PFSK-1 (cell line): ENCODE data around the gene SHQ1.

Experiments used
- FOXP2 ChIP-seq: optimal IDR thresholded peaks from 2 replicates; pipeline ENCODE3; 2011; ENCODE audit warnings: borderline replicate concordance, control low read depth, inconsistent platforms; ENCODE audit not compliant: insufficient read depth; ENCODE audit errors: extremely low read length, extremely low read depth
- POLR2AphosphoS5 ChIP-seq: IDR thresholded peaks from 2 replicates; pipeline ENCODE4 v1.6.1; 2012; ENCODE audit warnings: low read depth, mild to moderate bottlenecking, control low read depth, low read length, moderate library complexity
- SIN3A ChIP-seq: IDR thresholded peaks from 2 replicates; pipeline ENCODE4 v1.6.1; 2012; ENCODE audit warnings: mild to moderate bottlenecking, low read length, moderate library complexity, borderline replicate concordance; ENCODE audit not compliant: insufficient read depth
- TAF1 ChIP-seq: IDR thresholded peaks from 2 replicates; pipeline ENCODE4 v1.6.1; 2012; ENCODE audit warnings: low read length, control low read depth, borderline replicate concordance; ENCODE audit not compliant: insufficient read depth
- TF ChIP-seq, protein P1 (sequence below), 2 experiments: IDR thresholded peaks; 2 replicates each; pipeline versions ENCODE4 v1.6.1 to v1.8.0; 2011 to 2012; ENCODE audit warnings: low read depth in 2 of 2, low read length in 2 of 2, control low read depth in 1 of 2, inconsistent platforms in 1 of 2, mild to moderate bottlenecking in 1 of 2, moderate library complexity in 1 of 2; ENCODE audit not compliant: insufficient read depth in 1 of 2

Gene SHQ1

DNA sequence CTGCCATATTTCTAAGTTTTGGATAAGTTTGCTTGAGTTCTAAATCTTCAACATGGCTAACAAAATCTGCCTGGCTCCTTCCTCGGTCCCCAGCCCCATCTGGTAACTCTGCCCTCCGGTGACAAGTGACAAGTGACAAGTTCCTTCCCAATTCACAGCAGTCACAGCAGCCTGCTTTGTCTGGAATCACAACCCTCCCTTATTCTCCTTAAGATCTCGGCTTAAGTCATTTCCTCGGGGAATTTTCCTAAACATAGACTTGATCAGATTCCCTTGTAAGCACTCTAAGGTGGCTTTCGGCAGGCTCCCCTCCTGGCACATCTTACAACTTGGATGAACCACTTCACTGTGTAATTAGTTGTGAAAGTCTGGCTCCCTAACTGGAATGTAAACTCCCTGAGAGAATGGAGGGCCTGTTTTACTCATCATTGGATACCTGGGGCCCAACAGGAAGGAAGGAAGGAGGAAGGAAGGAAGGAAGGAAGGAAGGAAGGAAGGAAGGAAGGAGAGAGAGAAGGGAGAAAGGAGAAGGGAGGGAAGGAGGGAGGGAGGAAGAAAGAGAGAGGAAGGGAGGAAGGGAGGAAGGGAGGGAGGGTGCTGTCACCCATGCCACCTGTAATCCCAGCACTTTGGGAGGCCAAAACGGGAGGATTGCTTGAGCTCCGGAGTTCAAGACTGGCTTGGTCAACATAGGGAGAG, 126.4 kb downstream of the SHQ1 start:
- TF ChIP-seq SIN3A (no peak), TAF1 (no peak), POLR2AphosphoS5 (no peak), FOXP2 (no peak)
- TF ChIP-seq, protein P1, sequence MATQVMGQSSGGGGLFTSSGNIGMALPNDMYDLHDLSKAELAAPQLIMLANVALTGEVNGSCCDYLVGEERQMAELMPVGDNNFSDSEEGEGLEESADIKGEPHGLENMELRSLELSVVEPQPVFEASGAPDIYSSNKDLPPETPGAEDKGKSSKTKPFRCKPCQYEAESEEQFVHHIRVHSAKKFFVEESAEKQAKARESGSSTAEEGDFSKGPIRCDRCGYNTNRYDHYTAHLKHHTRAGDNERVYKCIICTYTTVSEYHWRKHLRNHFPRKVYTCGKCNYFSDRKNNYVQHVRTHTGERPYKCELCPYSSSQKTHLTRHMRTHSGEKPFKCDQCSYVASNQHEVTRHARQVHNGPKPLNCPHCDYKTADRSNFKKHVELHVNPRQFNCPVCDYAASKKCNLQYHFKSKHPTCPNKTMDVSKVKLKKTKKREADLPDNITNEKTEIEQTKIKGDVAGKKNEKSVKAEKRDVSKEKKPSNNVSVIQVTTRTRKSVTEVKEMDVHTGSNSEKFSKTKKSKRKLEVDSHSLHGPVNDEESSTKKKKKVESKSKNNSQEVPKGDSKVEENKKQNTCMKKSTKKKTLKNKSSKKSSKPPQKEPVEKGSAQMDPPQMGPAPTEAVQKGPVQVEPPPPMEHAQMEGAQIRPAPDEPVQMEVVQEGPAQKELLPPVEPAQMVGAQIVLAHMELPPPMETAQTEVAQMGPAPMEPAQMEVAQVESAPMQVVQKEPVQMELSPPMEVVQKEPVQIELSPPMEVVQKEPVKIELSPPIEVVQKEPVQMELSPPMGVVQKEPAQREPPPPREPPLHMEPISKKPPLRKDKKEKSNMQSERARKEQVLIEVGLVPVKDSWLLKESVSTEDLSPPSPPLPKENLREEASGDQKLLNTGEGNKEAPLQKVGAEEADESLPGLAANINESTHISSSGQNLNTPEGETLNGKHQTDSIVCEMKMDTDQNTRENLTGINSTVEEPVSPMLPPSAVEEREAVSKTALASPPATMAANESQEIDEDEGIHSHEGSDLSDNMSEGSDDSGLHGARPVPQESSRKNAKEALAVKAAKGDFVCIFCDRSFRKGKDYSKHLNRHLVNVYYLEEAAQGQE (IDR thresholded peaks at IDR 0.05; ENCODE audit: insufficient read depth in 1 of 2, low read depth in 2 of 2, low read length in 2 of 2) = no peak

DNA sequence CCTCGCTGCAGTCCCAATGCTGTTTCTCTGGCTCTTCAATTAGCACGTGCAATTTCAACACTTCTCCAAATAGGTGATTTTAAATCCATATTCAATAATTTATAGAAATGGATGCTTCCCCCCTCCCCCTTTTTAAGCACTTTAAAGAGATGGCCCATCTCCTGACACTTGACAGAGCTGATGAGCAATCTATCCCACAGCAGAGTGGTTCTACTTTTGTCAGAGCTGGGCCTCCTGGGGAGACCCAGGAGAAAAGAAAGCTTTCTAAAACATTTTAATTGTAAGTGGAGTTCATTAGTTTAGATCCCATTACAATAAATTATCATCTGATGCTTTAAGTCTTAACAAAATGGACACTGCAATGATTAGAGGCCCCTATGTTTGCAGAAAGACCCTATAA, 127.7 kb downstream of the SHQ1 start:
- TF ChIP-seq SIN3A = no peak
- TF ChIP-seq TAF1 = no peak
- TF ChIP-seq POLR2AphosphoS5 = no peak
- TF ChIP-seq FOXP2 = no peak
- TF ChIP-seq, protein P1 (IDR thresholded peaks at IDR 0.05; ENCODE audit: insufficient read depth in 1 of 2, low read depth in 2 of 2, low read length in 2 of 2) = no peak

DNA sequence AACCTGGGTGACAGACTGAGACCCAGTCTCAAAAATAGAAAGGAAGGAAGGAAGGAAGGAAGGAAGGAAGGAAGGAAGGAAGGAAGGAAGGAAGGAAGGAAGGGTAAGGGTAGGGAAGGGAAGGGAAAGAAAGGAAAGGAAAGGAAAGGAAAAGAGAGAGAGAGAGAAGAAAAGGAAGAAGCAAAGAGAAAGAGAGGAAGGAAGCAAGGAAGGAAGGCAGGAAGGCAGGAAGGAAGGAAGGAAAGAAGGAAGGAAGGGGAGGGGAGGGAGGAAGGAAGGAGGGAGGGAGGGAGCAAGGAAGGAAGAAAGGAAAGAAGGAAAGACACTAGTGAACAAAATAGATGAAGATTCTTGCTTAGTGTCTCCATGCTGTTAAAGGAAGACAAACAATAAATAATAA, 129.1 kb downstream of the SHQ1 start:
- TF ChIP-seq POLR2AphosphoS5 (no peak), FOXP2 (no peak), SIN3A (no peak), TAF1 (no peak)
- TF ChIP-seq, protein P1 (IDR thresholded peaks at IDR 0.05; ENCODE audit: insufficient read depth in 1 of 2, low read depth in 2 of 2, low read length in 2 of 2) = no peak

DNA sequence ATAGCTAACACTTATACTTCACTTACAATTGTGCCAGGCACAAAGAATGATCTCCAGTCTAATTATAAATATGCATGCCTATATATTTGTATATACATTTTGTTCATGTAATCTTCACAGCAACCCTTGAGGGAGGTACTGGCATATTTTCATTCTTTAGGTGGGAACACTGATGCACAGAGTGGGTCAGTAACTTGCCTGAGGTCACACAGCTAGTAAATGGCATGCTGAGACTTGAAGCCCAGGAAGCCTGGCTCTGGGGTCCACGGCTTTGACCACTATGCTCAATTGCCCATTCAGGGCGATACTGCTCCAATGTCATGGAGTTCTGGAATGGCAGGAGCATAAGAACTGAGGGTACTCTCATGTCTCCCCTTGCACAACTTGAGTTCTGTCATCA, 139.8 kb downstream of the SHQ1 start:
- TF ChIP-seq, protein P1 (IDR thresholded peaks at IDR 0.05; ENCODE audit: insufficient read depth in 1 of 2, low read depth in 2 of 2, low read length in 2 of 2) = no peak
- TF ChIP-seq TAF1 (no peak), FOXP2 (no peak), SIN3A (no peak)
